T-cell (primary cell): ENCODE results near the gene GOLGA7B. TPM values are rescaled to one million over a fixed set of nuclear protein-coding genes. Genes with fewer than 3 reads are reported as not detected.

Source experiments
- ATAC-seq, 4 experiments: fragments of 200-7000 bp in 3 of 4; fragments of 150-1000 bp in 1 of 4; cut with Tn5 transposase; replicated peaks in 1 of 4; 1 replicate in 3 of 4; 2 replicates in 1 of 4; pipeline ENCODE4 v1.10.0; 2021; ENCODE audit warnings: moderate library complexity in 3 of 4, mild to moderate bottlenecking in 2 of 4, moderate number of reproducible peaks in 1 of 4
- CTCF ChIA-PET, 2 donors: fragments of 300-600 bp; sonication (Branson Sonifier 250); formaldehyde crosslinking; loops; one replicate each; lab custom pipeline; 2022; ENCODE audit warnings: antibody characterized with exemption in 2 of 2; lab: Charles Lee
- POLR2A ChIA-PET, 2 donors: fragments of 300-600 bp; sonication (Branson Sonifier 250); formaldehyde crosslinking; loops; one replicate each; lab custom pipeline; 2022; ENCODE audit warnings: antibody characterized with exemption in 2 of 2; lab: Charles Lee
- DNase-seq, 35 experiments: peaks; one replicate each; pipeline versions ENCODE4 v3.0.0 to v3.0.0-alpha.2; 2013 to 2023
- H3K27ac ChIP-seq: one replicate; pipeline ENCODE4 v1.5.1; 2013; ENCODE audit warnings: low read length
- H3K27me3 ChIP-seq, 2 experiments: replicated peaks in 1 of 2; 1 replicate in 1 of 2; 2 replicates in 1 of 2; pipeline versions ENCODE4 v1.6.1 to v1.7.0; 2013; ENCODE audit warnings: low read length in 1 of 2, mixed read lengths in 1 of 2; ENCODE audit not compliant: control insufficient read depth in 2 of 2, insufficient read depth in 2 of 2; ENCODE audit errors: extremely low read depth in 1 of 2
- H3K36me3 ChIP-seq, 2 donors: 1 replicate in 1 of 2; 2 replicates in 1 of 2; pipeline versions ENCODE4 v1.6.1 to v1.7.0; 2013; ENCODE audit warnings: low read length in 1 of 2; ENCODE audit not compliant: control insufficient read depth in 2 of 2, insufficient read depth in 1 of 2; ENCODE audit errors: extremely low read depth in 1 of 2
- H3K4me1 ChIP-seq, 2 experiments: 1 replicate in 1 of 2; 2 replicates in 1 of 2; pipeline versions ENCODE4 v1.6.1 to v1.7.0; 2013; ENCODE audit warnings: low read length in 2 of 2, mixed read lengths in 1 of 2; ENCODE audit not compliant: insufficient read depth in 2 of 2, control insufficient read depth in 1 of 2; ENCODE audit errors: extremely low read depth in 1 of 2
- H3K4me3 ChIP-seq, 2 donors: 1 replicate in 1 of 2; 2 replicates in 1 of 2; pipeline versions ENCODE4 v1.5.1 to v1.7.0; 2013; ENCODE audit warnings: mild to moderate bottlenecking in 2 of 2, low read length in 1 of 2, moderate library complexity in 1 of 2; ENCODE audit not compliant: control insufficient read depth in 1 of 2; ENCODE audit errors: extremely low read depth in 1 of 2
- H3K9me3 ChIP-seq: 2 replicates; pipeline ENCODE4 v1.7.0; 2013
- H3K27ac Mint-ChIP-seq, 2 donors: one replicate each; pipeline ENCODE4 v1.8.0; 2020 to 2021; ENCODE audit warnings: mild to moderate bottlenecking in 2 of 2, mixed read lengths in 2 of 2
- H3K27me3 Mint-ChIP-seq, 2 donors: one replicate each; pipeline ENCODE4 v1.8.0; 2021 to 2022; ENCODE audit warnings: mixed read lengths in 2 of 2
- H3K36me3 Mint-ChIP-seq: one replicate; pipeline ENCODE4 v1.8.0; 2021; ENCODE audit warnings: mixed read lengths
- H3K4me1 Mint-ChIP-seq, 3 donors: one replicate each; pipeline ENCODE4 v1.8.0; 2020 to 2022; ENCODE audit warnings: mixed read lengths in 3 of 3, mild to moderate bottlenecking in 1 of 3
- H3K4me3 Mint-ChIP-seq, 3 donors: one replicate each; pipeline ENCODE4 v1.8.0; 2020 to 2022; ENCODE audit warnings: mild to moderate bottlenecking in 3 of 3, mixed read lengths in 3 of 3, moderate library complexity in 3 of 3
- H3K9me3 Mint-ChIP-seq, 3 donors: one replicate each; pipeline ENCODE4 v1.8.0; 2020 to 2022; ENCODE audit warnings: mixed read lengths in 3 of 3
- WGBS: methylation state at CpG from one replicate; pipeline ENCODE4 v1.1.5; 2013; ENCODE audit warnings: missing lambda C conversion rate; ENCODE audit not compliant: insufficient coverage; 5-methylcytosine and 5-hydroxymethylcytosine counted together
- total RNA-seq, 35 experiments: library from RNA in 6 of 35; stranded (reverse) in 6 of 35; fragments of 120-200 nt in 1 of 35; gene quantifications; one replicate each; pipeline versions ENCODE4 v1.2.1 to v1.2.4 and lab custom pipeline; 2013 to 2026

Gene GOLGA7B
- total RNA-seq, 5 donors from 2014 or later (not counting 1 experiment from before 2014, with no cell fraction given), result 9.4 to 16.7 (median 12.2) TPM

- ATAC-seq, result no peak
- H3K27me3 Mint-ChIP-seq, result peaks cover 18 to 31% of the 10 kb centered on the region in 2 donors
- no peaks in the 10 kb centered on the region for H3K4me1 ChIP-seq
- H3K9me3 Mint-ChIP-seq, result no peaks in the 10 kb centered on the region
- no peak overlapping the region for H3K4me3 ChIP-seq
- H3K27me3 ChIP-seq, result peaks cover 0 to 62% of the 10 kb centered on the region in 2 experiments
- no peaks in the 10 kb centered on the region for H3K4me1 Mint-ChIP-seq
- H3K9me3 ChIP-seq, result no peaks in the 10 kb centered on the region
- POLR2A ChIA-PET, result no interaction called here
- no peak overlapping the region for H3K27ac Mint-ChIP-seq
- WGBS, result 50% methylated on average over 4 of the region's 8 CpGs
- H3K4me3 Mint-ChIP-seq, result no peak overlapping the region
- CTCF ChIA-PET, result interaction anchor here in 1 of 2 donors (0.5 to 0.8 kb wide), 3 partner anchors 9 to 1335 kb away, joined by 3 to 5 read pairs (median 3); no protein-coding TSS in a partner anchor
- no peaks in the 10 kb centered on the region for H3K36me3 ChIP-seq
- H3K27ac ChIP-seq, result no peak overlapping the region
- DNase-seq, result no peak
- H3K36me3 Mint-ChIP-seq, result no peaks in the 10 kb centered on the region
Observed at GRCh38 chr10:97905276-97905675, 55.6 kb downstream of the GOLGA7B start.

GRCh38 chr10:97907211-97907610, 57.6 kb downstream of the GOLGA7B start:
- POLR2A ChIA-PET, result no interaction called here
- CTCF ChIA-PET, result interaction anchor here (0.6 to 1.5 kb wide), 2 partner anchors 11 to 173 kb away, joined by 3 to 4 read pairs; no protein-coding TSS in a partner anchor

GRCh38 chr10:97907830-97908229, 58.2 kb downstream of the GOLGA7B start:
- no peaks in the 10 kb centered on the region for H3K9me3 ChIP-seq
- DNase-seq (no peak), ATAC-seq (no peak)
- no peaks in the 10 kb centered on the region for H3K36me3 Mint-ChIP-seq
- H3K36me3 ChIP-seq, result no peaks in the 10 kb centered on the region
- no peaks in the 10 kb centered on the region for H3K4me1 Mint-ChIP-seq
- ChIA-PET CTCF (interaction anchor here in 1 of 2 donors (0.6 to 1.5 kb wide), 2 partner anchors 10 to 110 kb away, joined by 3 to 4 read pairs; no protein-coding TSS in a partner anchor), POLR2A (no interaction called here)
- H3K27ac ChIP-seq, result no peak overlapping the region
- H3K4me3 ChIP-seq, result no peak overlapping the region
- H3K27me3 ChIP-seq, result peaks cover 0 to 56% of the 10 kb centered on the region in 2 experiments
- no peaks in the 10 kb centered on the region for H3K9me3 Mint-ChIP-seq
- 86% methylated on average over 10 of the region's 12 CpGs for WGBS
- H3K4me3 Mint-ChIP-seq, result no peak overlapping the region
- no peak overlapping the region for H3K27ac Mint-ChIP-seq
- no peaks in the 10 kb centered on the region for H3K4me1 ChIP-seq
- H3K27me3 Mint-ChIP-seq, result peaks cover 14 to 27% of the 10 kb centered on the region in 2 donors

More at GRCh38 chr10:97907211-97907610, 57.6 kb downstream of the GOLGA7B start:
- Histone ChIP-seq H3K27ac (no peak overlapping the region), H3K4me3 (no peak overlapping the region), H3K9me3 (no peaks in the 10 kb centered on the region), H3K27me3 (peaks cover 0 to 57% of the 10 kb centered on the region in 2 experiments), H3K36me3 (no peaks in the 10 kb centered on the region), H3K4me1 (no peaks in the 10 kb centered on the region)
- H3K4me1 Mint-ChIP-seq, result no peaks in the 10 kb centered on the region
- no peaks in the 10 kb centered on the region for H3K36me3 Mint-ChIP-seq
- 69% methylated on average over 6 of the region's 6 CpGs for WGBS
- no peak overlapping the region for H3K27ac Mint-ChIP-seq
- peaks cover 14 to 25% of the 10 kb centered on the region in 2 donors for H3K27me3 Mint-ChIP-seq
- DNase-seq (no peak), ATAC-seq (no peak)
- H3K4me3 Mint-ChIP-seq, result no peak overlapping the region
- no peaks in the 10 kb centered on the region for H3K9me3 Mint-ChIP-seq

- Mint-ChIP-seq H3K4me3 (no peak overlapping the region), H3K27ac (no peak overlapping the region), H3K27me3 (peaks cover 8 to 15% of the 10 kb centered on the region in 2 donors), H3K36me3 (no peaks in the 10 kb centered on the region), H3K4me1 (peaks cover 3 to 6% (median 5%) of the 10 kb centered on the region in 3 donors), H3K9me3 (no peaks in the 10 kb centered on the region)
- Histone ChIP-seq H3K27me3 (peaks cover 0 to 50% of the 10 kb centered on the region in 2 experiments), H3K36me3 (no peaks in the 10 kb centered on the region), H3K9me3 (no peaks in the 10 kb centered on the region), H3K27ac (no peak overlapping the region), H3K4me3 (no peak overlapping the region), H3K4me1 (peaks cover 0 to 9% of the 10 kb centered on the region in 2 experiments)
- no peak for ATAC-seq
- ChIA-PET POLR2A (no interaction called here), CTCF (interaction anchor here in 1 of 2 donors (1.7 kb wide), 1 partner anchor 135 kb away, joined by 3 read pairs; no protein-coding TSS in a partner anchor)
- 100% methylated on average over 2 of the region's 4 CpGs for WGBS
- DNase-seq, result no peak
Observed at GRCh38 chr10:97910661-97911060, 61.0 kb downstream of the GOLGA7B start.

GRCh38 chr10:97911217-97911616, 61.6 kb downstream of the GOLGA7B start:
- 41% methylated on average over 2 of the region's 5 CpGs for WGBS
- H3K36me3 Mint-ChIP-seq, result no peaks in the 10 kb centered on the region
- no peak overlapping the region for H3K4me3 ChIP-seq
- peaks cover 3 to 6% (median 5%) of the 10 kb centered on the region in 3 donors for H3K4me1 Mint-ChIP-seq
- H3K27ac Mint-ChIP-seq, result no peak overlapping the region
- H3K27me3 ChIP-seq, result peaks cover 0 to 46% of the 10 kb centered on the region in 2 experiments
- ATAC-seq (no peak), DNase-seq (no peak)
- H3K27ac ChIP-seq, result no peak overlapping the region
- ChIA-PET CTCF (interaction anchor here (0.6 to 1.7 kb wide), 3 partner anchors 29 to 134 kb away, joined by 3 to 8 read pairs (median 3); no protein-coding TSS in a partner anchor), POLR2A (no interaction called here)
- H3K9me3 ChIP-seq, result no peaks in the 10 kb centered on the region
- no peaks in the 10 kb centered on the region for H3K36me3 ChIP-seq
- H3K27me3 Mint-ChIP-seq, result peaks cover 4 to 12% of the 10 kb centered on the region in 2 donors
- no peaks in the 10 kb centered on the region for H3K9me3 Mint-ChIP-seq
- peaks cover 0 to 9% of the 10 kb centered on the region in 2 experiments for H3K4me1 ChIP-seq
- no peak overlapping the region for H3K4me3 Mint-ChIP-seq

GRCh38 chr10:97913193-97913592, 63.5 kb downstream of the GOLGA7B start:
- H3K4me3 Mint-ChIP-seq, result no peak overlapping the region
- CTCF ChIA-PET, result interaction anchor here in 1 of 2 donors (0.6 kb wide), 1 partner anchor 111 kb away, joined by 3 read pairs; no protein-coding TSS in a partner anchor
- H3K27ac Mint-ChIP-seq, result no peak overlapping the region
- DNase-seq, result no peak
- peaks cover 5 to 6% (median 5%) of the 10 kb centered on the region in 3 donors for H3K4me1 Mint-ChIP-seq
- no peaks in the 10 kb centered on the region for H3K9me3 Mint-ChIP-seq
- no peak for ATAC-seq
- peaks cover 3 to 7% of the 10 kb centered on the region in 2 donors for H3K27me3 Mint-ChIP-seq
- no peak overlapping the region for H3K4me3 ChIP-seq
- H3K36me3 Mint-ChIP-seq, result no peaks in the 10 kb centered on the region
- H3K27ac ChIP-seq, result no peak overlapping the region
- POLR2A ChIA-PET, result no interaction called here
- H3K27me3 ChIP-seq, result peaks cover 0 to 37% of the 10 kb centered on the region in 2 experiments
- WGBS, result 57% methylated on average over 1 of the region's 2 CpGs
- H3K36me3 ChIP-seq, result no peaks in the 10 kb centered on the region
- H3K9me3 ChIP-seq, result no peaks in the 10 kb centered on the region
- H3K4me1 ChIP-seq, result peaks cover 0 to 9% of the 10 kb centered on the region in 2 experiments
